Fibroblast of lung (primary cell): ENCODE data around the gene LRP5.

Source experiments
- CTCF ChIP-seq, 2 donors: IDR thresholded peaks in 1 of 2; conservative IDR thresholded peaks in 1 of 2; 1 replicate in 1 of 2; 2 replicates in 1 of 2; pipeline ENCODE4 v1.5.1; 2011 to 2012; ENCODE audit warnings: low read length in 2 of 2, control low read depth in 1 of 2, inconsistent platforms in 1 of 2, low read depth in 1 of 2, mild to moderate bottlenecking in 1 of 2
- EZH2 ChIP-seq: IDR thresholded peaks from 2 replicates; pipeline ENCODE4 v1.5.1; 2012; ENCODE audit warnings: low read length, control low read depth, mild to moderate bottlenecking; ENCODE audit errors: missing control alignments

GRCh38 chr11:68321293-68322051, 9.1 kb downstream of the LRP5 start:
- TF ChIP-seq CTCF (conservative IDR thresholded peaks at IDR 0.05 in 1 of 2, IDR thresholded peaks at IDR 0.05 in 1 of 2; ENCODE audit: low read depth in 1 of 2, low read length in 2 of 2) (no peak), EZH2 (no peak)
